Suppressor macrophage treated with lipopolysaccharide for 1 hour (primary cell): Measurements from ENCODE around the gene KRT79.

Experiments
- DNase-seq, 3 donors: peaks; one replicate each; pipeline ENCODE4 v3.0.0-alpha.2; 2020 to 2022

The KRT79 gene

DNA sequence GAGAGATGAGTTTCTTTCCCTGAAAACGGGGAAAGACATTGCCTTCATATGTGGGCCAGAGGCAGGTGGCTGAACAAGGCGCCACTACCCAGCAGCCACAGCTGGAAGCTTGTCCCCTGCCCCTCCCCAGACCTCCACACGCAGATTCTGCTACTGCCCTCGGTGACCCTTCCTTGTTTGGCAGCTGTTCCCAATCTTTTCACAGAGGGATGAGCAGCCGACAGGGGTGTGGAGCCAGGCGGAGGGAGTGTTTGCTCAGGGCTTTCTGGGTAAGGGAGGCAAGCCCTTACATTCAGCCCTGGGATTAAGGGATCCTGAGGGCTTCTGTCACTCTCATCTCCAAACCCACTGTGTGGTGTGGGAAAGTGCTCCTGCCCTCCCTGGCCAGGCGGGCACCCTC, 15.7 kb downstream of the KRT79 start:
- DNase-seq, result no peak

DNA sequence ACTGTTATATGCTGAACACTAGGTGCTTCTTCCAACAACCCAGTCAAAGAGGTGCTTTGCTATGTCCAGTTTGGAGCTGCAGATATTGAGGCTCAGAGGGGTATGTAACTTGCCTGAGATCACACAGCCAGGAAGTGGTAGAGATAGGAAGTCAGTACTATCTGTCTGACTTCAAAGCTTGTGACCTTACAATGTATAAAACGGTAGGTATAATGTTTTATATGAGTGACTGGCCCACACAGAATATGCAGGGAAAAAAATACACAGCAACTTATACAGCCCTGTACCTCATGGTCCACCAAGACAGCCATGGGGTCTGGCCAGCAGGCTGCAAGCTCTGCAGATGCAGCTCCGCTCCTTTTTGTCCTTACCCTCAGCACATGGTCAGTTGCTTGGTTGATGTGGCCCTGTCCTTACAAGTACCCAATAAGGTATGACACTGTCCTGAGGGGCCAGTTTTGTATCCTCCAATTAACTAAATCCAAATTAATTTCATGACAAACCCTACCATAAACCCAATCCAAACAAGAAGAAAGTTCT, 16.3 kb downstream of the KRT79 start:
- DNase-seq, result no peak

DNA sequence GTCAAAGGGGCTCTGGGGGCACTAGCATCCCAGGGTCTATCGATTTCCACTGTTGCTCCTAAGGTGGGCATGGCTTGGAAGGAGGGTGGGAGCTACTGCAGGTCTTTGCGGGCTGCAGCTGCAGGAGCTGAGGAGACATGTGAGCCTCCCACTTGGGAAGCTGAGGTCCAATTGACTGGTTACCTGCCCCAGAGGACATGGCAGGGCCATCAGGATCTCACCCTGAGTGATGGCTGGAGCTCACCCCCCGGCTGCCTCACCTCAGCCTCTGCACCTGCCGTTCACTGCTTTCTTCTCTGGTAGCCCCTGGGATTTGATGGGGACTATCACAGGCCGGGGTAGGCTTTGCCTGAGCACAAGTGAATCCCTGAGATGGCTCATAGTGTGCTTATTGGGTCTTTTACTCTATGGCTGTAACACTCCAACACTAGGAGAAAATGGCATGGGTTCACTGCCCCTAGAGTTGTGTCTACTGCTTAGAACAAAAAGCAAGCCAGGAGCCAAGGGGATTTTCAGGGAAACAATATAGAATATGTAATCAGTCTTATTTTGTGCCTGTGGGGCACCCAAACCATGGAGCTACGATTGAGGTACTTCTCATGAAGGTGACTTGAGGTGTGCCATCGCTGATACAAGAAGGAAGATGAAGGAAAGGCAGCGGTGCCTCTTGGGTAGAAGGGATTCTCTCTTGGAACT, 17.0 kb downstream of the KRT79 start:
- DNase-seq, result no peak

DNA sequence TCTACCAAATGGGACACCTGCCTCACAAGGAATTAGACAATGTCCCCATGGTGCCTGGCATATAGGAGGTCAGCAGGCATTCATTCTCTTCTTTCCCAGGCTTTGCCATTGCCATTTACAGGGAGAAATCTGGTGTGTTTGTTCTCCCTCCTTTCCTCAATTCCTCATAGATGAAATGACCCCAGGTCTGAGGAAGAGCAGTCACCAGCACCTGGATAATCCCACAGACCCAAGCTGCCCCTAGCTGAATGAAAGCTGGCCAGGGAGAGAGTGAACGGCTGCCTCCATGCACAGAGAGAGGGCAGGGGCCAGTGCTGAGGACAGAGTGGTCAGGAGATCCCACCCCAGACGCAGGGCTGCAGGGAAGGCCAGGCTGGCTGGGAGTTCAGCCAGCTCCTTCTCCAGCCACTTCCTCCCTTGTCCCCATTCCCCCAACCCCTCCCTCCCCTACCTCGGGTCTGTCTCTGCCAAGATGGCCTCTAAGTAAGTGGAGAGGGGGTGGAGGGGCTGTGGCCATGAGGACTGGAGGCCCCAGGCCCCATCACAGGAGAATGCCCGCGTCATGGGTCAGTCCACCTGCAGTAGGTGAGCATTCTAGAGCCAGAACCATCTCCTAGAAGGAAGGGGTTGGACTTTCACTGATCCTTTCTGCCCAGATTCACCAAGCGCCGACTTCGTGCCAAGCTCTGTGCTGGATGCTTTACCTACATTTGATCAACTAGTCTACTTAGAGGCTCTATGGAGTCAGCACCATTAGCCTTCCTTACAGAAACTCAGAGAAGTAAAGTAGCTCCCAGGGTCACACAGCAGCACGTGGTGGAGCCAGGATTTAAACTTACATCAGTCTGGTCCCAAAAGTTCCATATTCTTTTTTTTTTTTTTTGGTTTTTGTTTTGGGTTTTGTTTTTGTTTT, 18.2 kb downstream of the KRT79 start:
- no peak for DNase-seq

GRCh38 chr12:52815161-52815560, 18.9 kb downstream of the KRT79 start:
- DNase-seq, result no peak

GRCh38 chr12:52814710-52815155, 19.4 kb downstream of the KRT79 start:
- no peak for DNase-seq

GRCh38 chr12:52813885-52814709, 20.0 kb downstream of the KRT79 start, which contains the start of gene KRT4:
KRT4 (minus strand) TSS chr12:52814116; CDS start chr12:52814058, 58 bp downstream.
- no peak for DNase-seq

GRCh38 chr12:52813203-52813819, 20.8 kb downstream of the KRT79 start:
- no peak for DNase-seq

DNA sequence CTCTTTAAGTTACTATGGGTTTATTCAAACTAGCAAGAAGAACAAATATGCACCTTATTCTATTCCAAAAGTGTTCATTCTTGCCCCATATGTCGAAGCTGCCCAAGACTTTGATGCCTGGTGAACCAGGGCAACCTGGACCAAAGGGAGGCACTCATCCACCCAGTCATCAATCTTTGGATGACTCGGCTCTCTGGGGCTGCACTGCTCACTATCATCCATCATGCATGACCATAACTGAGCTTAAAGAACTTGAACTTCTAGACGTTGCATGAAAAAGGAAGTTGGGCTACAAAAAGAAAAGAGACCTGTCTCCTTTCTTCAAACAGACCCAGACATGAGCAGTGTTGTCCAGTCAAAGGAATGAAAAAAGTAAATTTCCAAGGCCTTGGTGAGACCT, 21.4 kb downstream of the KRT79 start:
- no peak for DNase-seq

GRCh38 chr12:52812073-52812400, 22.1 kb downstream of the KRT79 start:
- DNase-seq, result no peak

GRCh38 chr12:52811191-52812072, 22.7 kb downstream of the KRT79 start:
- no peak for DNase-seq

- DNase-seq, result no peak
Observed at GRCh38 chr12:52810554-52810953, 23.6 kb downstream of the KRT79 start.

- no peak for DNase-seq
Observed at GRCh38 chr12:52809166-52809565, 24.9 kb downstream of the KRT79 start.

GRCh38 chr12:52808573-52809160, 25.4 kb downstream of the KRT79 start:
- DNase-seq, result no peak

DNA sequence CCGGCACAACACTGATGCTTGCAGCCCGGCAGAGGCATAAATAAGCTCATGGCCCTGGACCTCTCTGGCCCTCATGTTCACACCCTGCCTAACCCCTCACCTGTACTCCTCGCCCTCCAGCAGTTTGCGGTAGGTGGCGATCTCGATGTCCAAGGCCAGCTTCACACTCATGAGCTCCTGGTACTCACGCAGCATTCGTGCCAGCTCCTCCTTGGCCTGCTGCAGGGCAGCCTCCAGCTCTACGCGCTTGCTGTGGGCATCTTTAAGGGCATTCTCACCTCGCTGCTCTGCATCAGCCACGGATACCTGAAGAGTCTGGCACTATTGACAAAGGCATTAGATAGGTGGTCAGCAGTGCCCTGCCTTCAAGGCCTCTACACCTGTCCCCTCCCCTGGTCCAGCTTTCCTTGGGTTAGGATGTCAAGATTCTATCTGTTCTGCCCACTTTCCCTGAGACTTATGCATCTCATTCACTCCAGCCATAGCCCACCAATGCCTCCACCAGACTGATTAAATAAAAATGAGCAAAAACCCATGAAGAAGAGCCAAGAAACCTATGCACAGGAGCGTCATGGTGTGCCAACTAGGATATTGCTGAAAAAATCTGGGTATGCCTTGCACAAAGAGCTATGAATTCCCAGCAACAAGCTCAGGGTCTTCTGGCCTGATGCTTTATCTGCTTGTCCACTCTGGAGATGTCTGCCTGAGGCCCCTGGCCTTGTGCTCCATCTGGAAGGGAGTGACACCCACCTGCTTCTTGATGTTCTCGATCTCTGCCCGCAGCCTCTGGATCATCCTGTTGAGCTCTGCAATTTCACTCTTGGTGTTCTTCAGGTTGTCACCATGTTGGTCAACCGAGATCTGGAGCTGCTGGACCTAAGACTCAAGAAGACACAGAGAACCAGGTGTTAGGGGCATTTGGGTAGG, 26.3 kb downstream of the KRT79 start:
- no peak for DNase-seq

GRCh38 chr12:52806821-52807543, 27.1 kb downstream of the KRT79 start:
- DNase-seq, result no peak

DNA sequence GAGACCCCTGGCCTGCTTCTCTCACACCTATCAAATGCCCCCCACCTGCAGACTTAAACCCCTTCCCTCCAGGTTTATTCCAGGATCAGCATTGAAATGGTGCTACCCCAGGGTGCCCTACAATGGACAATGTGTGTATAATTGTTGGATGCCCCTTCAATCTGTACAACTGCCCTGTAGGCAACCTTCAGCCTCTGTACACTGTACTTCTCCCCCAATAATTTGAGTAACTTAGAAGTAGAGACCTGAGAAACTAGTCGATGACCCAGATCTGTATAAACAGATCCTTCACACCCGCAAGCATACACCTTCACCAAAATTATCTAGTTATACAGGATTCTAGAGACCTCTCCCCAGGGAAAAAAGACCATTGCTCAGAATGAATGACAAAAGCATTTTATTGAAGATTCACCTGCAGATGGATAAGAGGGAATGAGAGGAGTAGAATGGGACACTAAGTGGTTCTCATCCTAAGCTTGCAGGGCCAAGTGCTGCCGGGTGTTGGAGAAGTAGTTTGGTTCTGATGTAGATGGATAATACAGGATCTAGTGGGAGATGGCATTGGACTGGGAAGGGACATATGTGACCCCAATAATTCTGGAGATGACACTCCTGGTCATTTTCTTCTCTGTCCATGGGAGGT, 27.8 kb downstream of the KRT79 start:
- DNase-seq, result no peak

DNA sequence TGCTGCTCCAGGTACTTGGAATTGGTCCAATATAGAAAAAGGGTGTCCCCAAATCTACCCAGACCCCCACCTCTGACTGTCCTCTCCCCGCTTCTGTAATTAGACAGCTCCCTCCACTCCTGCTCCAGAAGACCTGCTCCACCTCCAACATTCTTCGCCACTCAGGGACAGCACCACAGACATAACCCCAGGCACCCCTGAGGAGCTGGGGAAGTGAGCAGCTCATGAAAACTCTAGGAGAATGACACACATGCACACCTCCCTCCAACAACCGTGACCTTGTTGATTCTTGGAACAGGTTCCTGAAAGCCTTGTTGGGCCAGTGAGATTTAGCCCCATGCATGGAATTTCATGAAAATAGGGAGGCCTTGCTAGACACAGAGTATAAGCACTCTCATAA, 28.4 kb downstream of the KRT79 start:
- DNase-seq, result no peak

GRCh38 chr12:52805000-52805399, 29.1 kb downstream of the KRT79 start:
- DNase-seq, result no peak
